GM19463 (cell line): ENCODE data around the gene VWA5B1.
"Not testable (repeated sequence)": the region's sequence is repeated elsewhere in the genome, so short reads cannot be mapped to it uniquely, and the experiment has no call there.

Experiments used
- ATAC-seq: cut with Tn5 transposase; IDR thresholded peaks from one replicate; pipeline ENCODE4 v1.9.1; 2021; ENCODE audit warnings: mild to moderate bottlenecking, moderate library complexity; ENCODE audit not compliant: unreplicated experiment

The VWA5B1 gene, protein sequence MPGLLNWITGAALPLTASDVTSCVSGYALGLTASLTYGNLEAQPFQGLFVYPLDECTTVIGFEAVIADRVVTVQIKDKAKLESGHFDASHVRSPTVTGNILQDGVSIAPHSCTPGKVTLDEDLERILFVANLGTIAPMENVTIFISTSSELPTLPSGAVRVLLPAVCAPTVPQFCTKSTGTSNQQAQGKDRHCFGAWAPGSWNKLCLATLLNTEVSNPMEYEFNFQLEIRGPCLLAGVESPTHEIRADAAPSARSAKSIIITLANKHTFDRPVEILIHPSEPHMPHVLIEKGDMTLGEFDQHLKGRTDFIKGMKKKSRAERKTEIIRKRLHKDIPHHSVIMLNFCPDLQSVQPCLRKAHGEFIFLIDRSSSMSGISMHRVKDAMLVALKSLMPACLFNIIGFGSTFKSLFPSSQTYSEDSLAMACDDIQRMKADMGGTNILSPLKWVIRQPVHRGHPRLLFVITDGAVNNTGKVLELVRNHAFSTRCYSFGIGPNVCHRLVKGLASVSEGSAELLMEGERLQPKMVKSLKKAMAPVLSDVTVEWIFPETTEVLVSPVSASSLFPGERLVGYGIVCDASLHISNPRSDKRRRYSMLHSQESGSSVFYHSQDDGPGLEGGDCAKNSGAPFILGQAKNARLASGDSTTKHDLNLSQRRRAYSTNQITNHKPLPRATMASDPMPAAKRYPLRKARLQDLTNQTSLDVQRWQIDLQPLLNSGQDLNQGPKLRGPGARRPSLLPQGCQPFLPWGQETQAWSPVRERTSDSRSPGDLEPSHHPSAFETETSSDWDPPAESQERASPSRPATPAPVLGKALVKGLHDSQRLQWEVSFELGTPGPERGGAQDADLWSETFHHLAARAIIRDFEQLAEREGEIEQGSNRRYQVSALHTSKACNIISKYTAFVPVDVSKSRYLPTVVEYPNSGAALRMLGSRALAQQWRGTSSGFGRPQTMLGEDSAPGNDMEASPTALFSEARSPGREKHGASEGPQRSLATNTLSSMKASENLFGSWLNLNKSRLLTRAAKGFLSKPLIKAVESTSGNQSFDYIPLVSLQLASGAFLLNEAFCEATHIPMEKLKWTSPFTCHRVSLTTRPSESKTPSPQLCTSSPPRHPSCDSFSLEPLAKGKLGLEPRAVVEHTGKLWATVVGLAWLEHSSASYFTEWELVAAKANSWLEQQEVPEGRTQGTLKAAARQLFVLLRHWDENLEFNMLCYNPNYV

DNA sequence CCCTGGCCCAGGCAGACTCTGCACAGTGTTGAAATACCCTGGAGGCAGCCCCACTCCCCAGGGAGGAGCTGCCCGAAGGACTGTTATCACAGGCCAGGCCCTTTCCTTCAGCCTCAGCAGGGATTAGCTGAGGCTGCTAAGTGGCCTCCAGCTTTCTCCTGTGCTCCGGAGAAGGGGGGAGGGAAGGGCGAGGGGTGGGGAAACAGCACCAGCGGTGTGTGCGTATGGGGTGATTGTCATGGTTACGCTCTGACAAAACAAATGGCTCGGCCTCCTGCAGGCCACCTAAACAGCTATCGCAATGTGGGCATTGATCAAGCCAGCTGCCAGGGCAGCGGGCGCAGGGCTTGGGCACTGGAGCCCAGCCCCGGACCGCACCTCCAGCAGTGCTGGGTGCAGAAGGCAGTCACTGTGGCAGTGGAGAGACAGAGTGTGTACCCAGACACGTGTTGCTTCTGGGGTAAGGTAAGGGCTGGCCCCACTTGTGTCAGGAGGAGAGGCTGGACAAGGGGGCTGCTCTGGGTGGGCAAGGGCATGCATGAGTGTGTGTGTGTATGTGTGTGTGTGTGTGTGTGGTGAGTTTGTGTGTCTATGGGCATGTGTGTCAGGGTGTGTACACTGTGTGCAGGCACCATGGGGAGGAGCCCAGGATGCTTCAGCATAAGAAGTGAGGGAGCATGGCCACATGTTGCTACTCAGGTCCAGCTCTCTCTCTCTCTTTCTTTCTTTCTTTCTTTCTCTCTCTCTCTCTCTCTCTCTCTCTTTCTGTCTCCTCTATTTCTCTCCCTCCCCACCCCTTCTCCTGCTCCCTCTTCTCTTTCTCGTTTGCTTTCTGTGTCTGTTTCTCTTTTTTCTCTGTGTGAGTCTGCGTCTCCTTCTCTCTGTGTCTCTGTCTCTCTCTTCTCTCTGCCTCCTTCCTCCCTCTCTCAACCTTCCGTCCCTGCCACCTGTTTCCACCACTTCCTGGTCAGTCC is at the start of gene VWA5B1:
TSS of gene VWA5B1 (plus strand) at position 252 of the 974 bp plus-strand sequence. CDS start 19,727 bp downstream, outside the sequence.
- ATAC-seq = no peak

- no peak for ATAC-seq
Measured at GRCh38 chr1:20242890-20243479, 47.7 kb upstream of the VWA5B1 start.

DNA sequence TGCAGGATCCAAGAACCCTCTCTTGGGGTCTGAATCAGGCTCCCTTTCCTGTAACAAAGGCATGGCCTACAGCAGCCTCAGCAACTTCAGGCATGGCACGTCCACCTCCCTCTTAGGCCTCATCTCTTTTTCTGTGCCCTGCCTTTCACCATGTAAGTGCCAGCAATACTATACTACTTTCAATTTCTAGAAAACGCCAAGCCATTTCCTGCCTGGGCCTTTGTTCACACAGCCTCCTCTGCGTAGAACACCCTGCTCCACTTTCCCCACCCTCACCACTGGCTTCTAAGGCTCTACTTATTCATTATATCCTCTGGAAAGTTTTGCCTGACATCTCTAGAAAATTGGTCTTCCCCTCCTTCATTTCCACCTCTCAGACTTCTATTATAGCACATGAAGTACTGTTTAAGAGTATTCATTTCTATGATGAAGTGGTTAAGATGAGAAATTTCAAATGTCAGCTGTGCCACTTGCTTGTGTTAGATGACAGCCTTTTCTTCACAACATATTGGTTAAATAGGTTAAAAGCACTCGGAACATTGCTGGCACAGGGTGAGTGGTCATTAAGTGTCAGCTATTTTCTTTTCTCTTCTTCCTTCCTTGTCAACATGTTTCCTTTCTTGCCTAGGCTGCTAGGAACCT is 41.6 kb upstream of the VWA5B1 start:
- no peak for ATAC-seq

DNA sequence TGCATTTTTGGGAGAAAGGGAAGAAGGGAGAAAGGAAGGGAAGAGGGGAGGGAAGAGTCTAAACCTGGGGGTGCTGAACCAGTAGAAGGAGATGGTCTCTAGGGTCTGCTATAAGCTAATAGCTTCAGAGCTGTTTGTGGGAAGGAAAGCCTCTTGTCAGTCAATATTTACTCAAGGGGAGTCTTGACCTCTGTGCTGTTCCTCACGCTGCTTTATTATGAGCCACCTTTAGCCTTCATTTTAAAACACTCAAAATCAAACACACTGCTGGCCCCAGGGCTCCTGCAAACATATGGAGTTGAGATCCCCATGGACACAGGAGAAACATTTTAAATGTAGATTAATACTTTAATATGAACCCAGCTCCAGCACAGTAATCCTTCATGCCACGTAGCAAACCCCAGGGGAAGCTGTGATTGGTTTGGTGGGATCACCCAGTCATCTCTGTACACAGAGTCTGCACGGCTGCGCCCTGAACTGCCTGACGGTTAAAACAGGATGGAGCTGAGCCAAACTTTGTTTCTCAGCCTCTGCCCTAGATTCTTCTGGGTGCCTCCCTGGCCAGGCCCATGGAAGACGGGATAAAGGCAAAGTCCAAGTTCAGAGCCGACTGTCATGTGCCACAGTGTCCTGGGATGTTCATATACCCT is 40.2 kb upstream of the VWA5B1 start:
- ATAC-seq = no peak

GRCh38 chr1:20252587-20252986 is 38.1 kb upstream of the VWA5B1 start:
- no peak for ATAC-seq

DNA sequence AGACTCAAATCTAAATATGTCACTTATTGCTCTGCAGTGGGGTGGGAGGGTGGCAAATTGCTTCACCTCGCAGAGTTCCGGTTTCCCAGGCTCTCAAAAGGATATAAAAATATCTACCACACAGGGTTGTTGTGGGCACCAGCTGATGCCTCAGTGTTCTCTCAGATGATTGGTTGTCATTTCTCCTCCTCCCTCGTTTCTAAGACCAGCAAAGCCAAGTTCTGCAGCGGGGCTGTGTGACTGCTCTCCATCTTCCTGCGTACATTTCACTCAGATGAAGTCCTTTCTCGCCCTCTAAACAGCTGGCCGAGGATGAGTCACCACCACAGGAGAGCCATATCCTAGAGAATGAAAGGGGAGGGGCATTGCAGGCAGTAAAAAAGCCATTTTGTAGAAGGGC is 35.0 kb upstream of the VWA5B1 start:
- no peak for ATAC-seq

DNA sequence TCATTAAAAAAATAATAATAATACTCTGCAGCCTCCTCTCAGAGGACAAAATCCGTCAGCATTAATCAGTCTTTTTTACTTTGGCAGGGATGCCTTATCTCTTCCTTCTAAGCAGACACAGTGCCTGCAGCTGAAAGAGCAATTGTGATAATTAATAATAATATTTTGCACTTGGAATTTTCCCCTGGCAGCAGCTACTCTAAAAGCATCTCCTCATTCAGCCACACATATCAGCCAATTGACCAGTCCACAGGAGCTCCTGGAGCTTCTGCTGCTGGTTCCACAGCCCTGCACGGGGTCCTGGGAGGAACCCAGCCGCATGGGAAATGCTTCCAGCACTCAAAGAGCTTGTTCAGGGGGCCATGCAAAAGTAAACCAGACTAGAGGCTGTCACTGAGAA is 31.0 kb upstream of the VWA5B1 start:
- ATAC-seq = no peak

GRCh38 chr1:20261095-20261494 is 29.6 kb upstream of the VWA5B1 start:
- ATAC-seq = no peak

DNA sequence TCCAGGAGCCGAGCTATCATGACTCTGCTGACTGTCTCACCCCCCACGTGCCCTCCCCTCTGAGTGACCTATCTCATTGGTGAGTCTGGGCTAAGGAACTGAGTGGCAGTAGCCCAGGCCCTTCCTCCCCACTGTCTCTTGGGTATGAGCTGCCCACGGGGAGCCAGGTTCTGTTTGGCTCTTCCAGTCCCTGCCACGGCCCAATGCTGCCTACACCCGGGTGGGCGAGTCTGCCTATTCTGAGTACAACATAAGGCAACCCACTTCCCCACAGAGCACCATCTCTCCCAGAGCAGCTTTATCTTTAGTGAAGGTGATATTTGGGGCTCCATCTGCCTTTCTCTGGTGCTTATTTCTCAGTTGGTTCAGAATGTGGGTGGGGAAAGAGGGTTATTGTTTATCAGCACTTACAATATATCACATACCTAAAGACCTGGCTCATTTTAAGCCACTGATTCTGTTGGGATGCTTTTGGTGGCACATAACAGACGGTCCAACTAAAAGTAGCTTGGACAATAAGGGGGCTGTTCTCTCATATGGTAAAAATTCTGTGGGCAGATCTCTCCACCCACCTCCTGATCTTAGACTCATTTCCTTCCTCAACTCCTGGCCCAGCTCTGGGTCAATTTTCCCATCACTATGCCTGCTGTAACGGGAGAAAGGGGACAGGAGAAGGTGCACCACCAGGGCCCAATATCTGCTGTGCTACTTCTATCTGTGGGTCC is 27.7 kb upstream of the VWA5B1 start:
- ATAC-seq = no peak

GRCh38 chr1:20265250-20265649 is 25.4 kb upstream of the VWA5B1 start:
- no peak for ATAC-seq

DNA sequence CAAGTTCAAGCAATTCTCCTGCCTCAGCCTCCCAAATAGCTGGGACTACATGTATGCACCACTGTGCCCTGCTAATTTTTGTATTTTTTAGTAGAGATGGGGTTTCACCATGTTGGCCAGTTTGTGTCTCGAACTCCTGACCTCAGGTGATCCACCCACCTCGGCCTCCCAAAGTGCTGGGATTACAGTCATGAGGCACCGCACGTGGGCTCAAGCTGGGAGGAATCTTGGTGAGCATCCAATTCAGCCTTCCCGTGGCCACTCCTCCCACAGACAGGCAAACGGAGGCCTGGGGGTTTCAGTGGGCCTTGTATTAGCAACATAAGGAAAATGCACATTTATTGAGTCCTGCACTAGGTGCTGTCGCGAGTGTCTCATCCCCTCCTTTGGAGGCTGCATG is 24.5 kb upstream of the VWA5B1 start:
- no peak for ATAC-seq

DNA sequence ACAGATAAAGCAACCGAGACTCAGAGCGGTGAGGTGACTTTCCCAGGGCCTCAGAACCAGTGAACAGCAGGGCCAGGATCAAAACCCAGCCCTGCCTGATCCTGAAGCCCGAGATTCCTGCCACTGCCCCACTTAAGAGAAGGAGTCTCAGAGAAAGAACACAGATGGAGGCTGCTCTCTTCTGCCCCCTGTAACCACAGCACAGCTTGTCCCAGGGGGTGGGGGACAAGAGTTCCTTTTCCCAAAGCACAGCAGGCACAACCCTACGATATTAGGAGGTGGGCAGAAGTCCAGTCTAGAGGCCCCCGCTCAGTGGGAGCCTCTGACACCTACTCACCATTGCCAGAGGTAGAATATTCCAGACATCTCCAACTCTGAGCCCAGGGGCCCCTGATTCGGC is 24.0 kb upstream of the VWA5B1 start:
- ATAC-seq = no peak

GRCh38 chr1:20271498-20272400 is 18.9 kb upstream of the VWA5B1 start:
- ATAC-seq = no peak

- not testable (repeated sequence) for ATAC-seq
Measured at GRCh38 chr1:20273716-20274115, 17.0 kb upstream of the VWA5B1 start.

GRCh38 chr1:20275319-20275925 is 15.3 kb upstream of the VWA5B1 start:
- no peak for ATAC-seq

DNA sequence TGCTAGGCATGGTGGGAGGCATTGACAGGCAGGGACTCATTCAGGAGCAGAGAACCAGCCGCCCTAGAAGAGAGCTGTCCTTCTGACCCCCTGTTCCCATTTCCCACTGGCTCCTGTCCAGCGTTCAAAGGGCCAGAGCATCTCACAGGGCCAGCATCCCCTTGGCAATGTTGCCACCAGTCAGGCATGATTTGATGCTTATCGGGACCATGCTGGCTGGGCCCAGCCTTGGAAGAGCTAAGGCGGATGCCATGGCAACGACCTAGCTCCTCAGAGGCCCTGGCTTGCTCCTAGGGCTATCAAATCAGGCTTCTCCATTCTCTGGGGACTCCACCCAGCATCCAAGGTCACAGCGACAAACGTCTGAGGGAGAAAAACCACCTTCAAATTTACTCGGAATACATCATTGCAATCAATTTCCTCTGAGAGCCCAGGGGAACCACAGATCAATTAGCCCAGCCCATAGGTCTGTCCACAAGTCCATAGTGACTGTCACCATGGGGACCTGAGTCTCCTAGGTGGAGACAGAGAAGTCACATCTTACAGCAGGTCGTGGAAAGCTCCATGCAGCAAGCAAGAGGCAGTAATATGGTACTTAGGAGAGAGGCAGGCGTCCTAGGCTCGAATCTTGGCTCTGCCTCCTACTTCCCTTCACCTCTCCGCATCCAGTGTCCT is 14.1 kb upstream of the VWA5B1 start:
- no peak for ATAC-seq
